Thyroid gland (tissue), 4 donors: ENCODE measurements around the gene CLASP1.

Source experiments
- POLR2A ChIP-seq, 2 donors: fragments of 450-650 bp; IDR thresholded peaks; one replicate each; pipeline ENCODE4 v1.6.1; 2017; ENCODE audit warnings: antibody characterized with exemption in 2 of 2, mild to moderate bottlenecking in 2 of 2, moderate library complexity in 1 of 2
- TF ChIP-seq, protein P1 (sequence below), 6 experiments: fragments of 200-600 bp in 3 of 6; fragments of 450-650 bp in 3 of 6; sonication (generic) in 3 of 6; IDR thresholded peaks; one replicate each; pipeline ENCODE4 v1.5.1; 2016 to 2019; ENCODE audit warnings: antibody characterized with exemption in 6 of 6, mild to moderate bottlenecking in 2 of 6, inconsistent platforms in 1 of 6, moderate library complexity in 1 of 6

DNA sequence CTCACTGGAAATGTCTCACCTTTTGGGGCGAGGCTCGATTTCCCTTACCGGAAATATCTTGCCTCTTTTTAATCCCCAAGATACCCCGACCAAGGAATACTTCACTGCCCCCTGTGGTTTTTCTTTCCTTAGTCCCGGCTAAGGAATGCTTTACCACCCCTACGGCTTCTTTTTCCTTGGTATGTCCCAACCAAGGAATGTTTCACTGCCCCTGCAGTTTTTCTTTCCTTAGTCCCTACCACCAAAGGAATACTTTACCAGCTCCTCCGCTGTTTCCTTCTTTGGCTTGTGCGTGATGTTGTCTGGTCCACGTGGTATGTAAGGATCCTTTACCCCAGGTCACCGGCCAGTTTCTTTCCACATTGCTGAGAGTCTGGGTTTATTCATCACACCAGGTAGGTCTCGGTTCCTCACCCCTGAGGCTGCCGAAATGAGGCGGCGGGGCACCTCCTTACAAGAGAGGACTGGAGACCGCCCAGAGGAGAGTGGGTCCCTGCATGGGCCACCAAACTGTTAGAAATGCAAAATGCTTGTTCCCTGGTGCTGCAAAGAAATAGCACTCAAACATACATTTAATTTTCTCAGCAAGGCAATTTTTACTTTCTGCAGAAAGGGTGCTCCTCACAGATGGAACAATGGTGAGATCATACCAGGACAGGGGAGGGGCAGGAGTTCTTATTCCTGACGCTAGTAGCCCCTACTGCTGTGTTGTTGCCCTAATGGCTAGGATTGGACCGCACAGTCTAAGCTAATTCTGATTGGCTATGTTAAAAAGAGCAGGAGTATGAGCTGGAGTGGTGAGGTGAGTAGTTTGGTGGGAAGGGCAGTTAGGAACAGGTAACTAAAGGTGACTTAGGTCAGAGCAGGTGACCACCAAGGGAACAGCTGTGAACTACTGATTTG is 33.4 kb upstream of the CLASP1 start:
- TF ChIP-seq, protein P1, sequence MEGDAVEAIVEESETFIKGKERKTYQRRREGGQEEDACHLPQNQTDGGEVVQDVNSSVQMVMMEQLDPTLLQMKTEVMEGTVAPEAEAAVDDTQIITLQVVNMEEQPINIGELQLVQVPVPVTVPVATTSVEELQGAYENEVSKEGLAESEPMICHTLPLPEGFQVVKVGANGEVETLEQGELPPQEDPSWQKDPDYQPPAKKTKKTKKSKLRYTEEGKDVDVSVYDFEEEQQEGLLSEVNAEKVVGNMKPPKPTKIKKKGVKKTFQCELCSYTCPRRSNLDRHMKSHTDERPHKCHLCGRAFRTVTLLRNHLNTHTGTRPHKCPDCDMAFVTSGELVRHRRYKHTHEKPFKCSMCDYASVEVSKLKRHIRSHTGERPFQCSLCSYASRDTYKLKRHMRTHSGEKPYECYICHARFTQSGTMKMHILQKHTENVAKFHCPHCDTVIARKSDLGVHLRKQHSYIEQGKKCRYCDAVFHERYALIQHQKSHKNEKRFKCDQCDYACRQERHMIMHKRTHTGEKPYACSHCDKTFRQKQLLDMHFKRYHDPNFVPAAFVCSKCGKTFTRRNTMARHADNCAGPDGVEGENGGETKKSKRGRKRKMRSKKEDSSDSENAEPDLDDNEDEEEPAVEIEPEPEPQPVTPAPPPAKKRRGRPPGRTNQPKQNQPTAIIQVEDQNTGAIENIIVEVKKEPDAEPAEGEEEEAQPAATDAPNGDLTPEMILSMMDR (IDR thresholded peaks at IDR 0.05) = no peak
- TF ChIP-seq POLR2A (IDR thresholded peaks at IDR 0.05) = no peak
